ENCODE results near the gene PLCB2. TPM values are rescaled to one million over a fixed set of nuclear protein-coding genes. Genes with fewer than 3 reads are reported as not detected.

PLCB2 gene
- total and polyA plus RNA-seq, 12 donors = 2.5 to 100 (median 24.3) TPM

DNA sequence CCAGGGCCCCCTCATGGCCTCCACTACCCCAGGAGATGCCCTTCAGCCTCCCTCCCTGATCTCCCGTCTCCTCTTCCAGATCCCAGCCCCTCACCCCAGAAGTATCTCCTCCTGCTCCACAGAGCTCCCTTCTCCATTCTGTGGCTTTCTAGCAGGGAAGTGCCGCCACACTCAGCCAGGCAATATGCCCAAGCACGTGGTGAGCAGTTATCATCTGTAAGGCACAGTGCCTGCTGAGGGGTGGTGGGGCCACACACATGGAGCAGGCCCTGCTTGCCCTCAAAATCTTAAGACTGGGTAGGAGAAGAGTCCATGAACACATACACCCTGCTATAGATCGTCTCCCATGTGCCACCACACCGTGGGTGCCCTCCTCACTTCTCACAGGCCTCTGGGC, 40.7 kb upstream of the PLCB2 start:
- Histone ChIP-seq H3K9me3 (replicated peaks in 1 of 3) (no peaks in the 10 kb centered on the region), H3K36me3 (replicated peaks in 1 of 2) (no peaks in the 10 kb centered on the region), H3K4me1 (replicated peaks in 1 of 2) (no peaks in the 10 kb centered on the region), H3K27me3 (no peaks in the 10 kb centered on the region), H3K27ac (no peak overlapping the region), H3K4me3 (no peak overlapping the region)
- no peak for TF ChIP-seq POLR2A (IDR thresholded peaks at IDR 0.05)
- TF ChIP-seq, protein P1, sequence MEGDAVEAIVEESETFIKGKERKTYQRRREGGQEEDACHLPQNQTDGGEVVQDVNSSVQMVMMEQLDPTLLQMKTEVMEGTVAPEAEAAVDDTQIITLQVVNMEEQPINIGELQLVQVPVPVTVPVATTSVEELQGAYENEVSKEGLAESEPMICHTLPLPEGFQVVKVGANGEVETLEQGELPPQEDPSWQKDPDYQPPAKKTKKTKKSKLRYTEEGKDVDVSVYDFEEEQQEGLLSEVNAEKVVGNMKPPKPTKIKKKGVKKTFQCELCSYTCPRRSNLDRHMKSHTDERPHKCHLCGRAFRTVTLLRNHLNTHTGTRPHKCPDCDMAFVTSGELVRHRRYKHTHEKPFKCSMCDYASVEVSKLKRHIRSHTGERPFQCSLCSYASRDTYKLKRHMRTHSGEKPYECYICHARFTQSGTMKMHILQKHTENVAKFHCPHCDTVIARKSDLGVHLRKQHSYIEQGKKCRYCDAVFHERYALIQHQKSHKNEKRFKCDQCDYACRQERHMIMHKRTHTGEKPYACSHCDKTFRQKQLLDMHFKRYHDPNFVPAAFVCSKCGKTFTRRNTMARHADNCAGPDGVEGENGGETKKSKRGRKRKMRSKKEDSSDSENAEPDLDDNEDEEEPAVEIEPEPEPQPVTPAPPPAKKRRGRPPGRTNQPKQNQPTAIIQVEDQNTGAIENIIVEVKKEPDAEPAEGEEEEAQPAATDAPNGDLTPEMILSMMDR (IDR thresholded peaks at IDR 0.05) = no peak
- WGBS, 4 donors = 82 to 95% (median 88%) methylated on average over 3 to 5 of the region's 5 CpGs
- no peak for DNase-seq
- intact Hi-C loops (cut with DNase I) = no loop called here

DNA sequence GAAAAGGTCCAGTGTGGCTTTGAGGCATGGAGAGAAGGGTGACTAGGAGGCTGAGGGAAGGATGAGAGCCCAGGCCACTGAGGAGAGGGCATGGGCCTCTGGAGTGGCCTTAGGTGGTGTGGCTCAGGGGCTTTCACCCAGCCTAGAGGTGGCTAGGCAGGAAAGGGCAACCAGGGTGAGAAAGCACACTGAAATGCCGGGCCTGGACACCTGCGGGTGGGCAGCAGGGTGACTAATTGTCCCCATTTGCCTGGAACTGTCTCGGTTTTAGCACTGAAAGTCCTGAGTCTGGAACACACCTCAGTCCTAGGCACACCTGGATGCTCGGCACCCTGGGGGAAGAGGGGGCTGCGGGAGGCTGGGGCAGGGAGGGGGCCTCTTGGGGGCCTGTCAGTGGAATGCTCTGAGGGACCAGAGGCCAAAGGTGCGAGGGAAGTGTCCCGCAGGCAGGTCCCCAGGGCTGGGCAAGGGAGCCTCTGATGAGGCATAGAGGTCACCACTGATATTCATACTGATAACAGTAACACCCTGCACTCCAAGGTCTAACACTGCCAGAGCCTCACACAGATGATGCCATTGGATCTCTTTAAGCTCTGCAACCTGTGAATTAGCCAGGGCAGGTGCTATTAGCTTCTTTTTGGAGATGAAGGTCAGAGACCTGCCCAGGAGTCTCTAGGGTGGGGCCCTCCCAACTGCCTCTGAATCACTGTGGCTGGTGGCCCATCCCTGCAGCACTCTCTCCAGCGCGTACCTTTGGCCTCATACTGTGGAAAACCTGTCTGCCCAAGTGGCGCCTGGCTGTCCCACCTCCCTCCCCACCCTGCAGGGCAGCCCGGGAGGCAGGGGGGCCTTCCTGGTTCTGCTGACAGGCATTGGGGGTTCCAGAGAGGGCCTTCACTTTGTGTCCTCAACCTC, 40.1 kb upstream of the PLCB2 start:
- Histone ChIP-seq H3K9me3 (replicated peaks in 1 of 3) (no peaks in the 10 kb centered on the region), H3K36me3 (replicated peaks in 1 of 2) (no peaks in the 10 kb centered on the region), H3K27me3 (no peaks in the 10 kb centered on the region), H3K4me3 (no peak overlapping the region), H3K27ac (no peak overlapping the region), H3K4me1 (replicated peaks in 1 of 2) (no peaks in the 10 kb centered on the region)
- WGBS, 4 donors = 86 to 90% (median 87%) methylated on average over 4 to 11 of the region's 11 CpGs
- DNase-seq = no peak
- intact Hi-C loops (cut with DNase I) = no loop called here
- TF ChIP-seq, protein P1 (IDR thresholded peaks at IDR 0.05) = no peak
- no peak for TF ChIP-seq POLR2A (IDR thresholded peaks at IDR 0.05)

GRCh38 chr15:40346579-40347558, 39.1 kb upstream of the PLCB2 start:
- H3K9me3 ChIP-seq (replicated peaks in 1 of 3) = no peaks in the 10 kb centered on the region
- DNase-seq = no peak
- 84 to 95% (median 88%) methylated on average over 13 to 15 of the region's 15 CpGs for WGBS, 4 donors
- H3K27ac ChIP-seq = no peak overlapping the region
- TF ChIP-seq POLR2A (IDR thresholded peaks at IDR 0.05) = no peak
- TF ChIP-seq, protein P1 (IDR thresholded peaks at IDR 0.05) = no peak
- H3K36me3 ChIP-seq (replicated peaks in 1 of 2) = no peaks in the 10 kb centered on the region
- no peaks in the 10 kb centered on the region for H3K4me1 ChIP-seq (replicated peaks in 1 of 2)
- H3K27me3 ChIP-seq = no peaks in the 10 kb centered on the region
- H3K4me3 ChIP-seq = no peak overlapping the region
- intact Hi-C loops (cut with DNase I) = no loop called here
